HEK293T (cell line): ENCODE data around the gene EPC1.

Experiments
- ARNT ChIP-seq: fragments of 450-650 bp; IDR thresholded peaks from 2 replicates; pipeline ENCODE4 v1.6.1; 2017; ENCODE audit warnings: mild to moderate bottlenecking
- BHLHE40 ChIP-seq: fragments of 450-650 bp; IDR thresholded peaks from 2 replicates; pipeline ENCODE4 v1.6.1; 2016; ENCODE audit warnings: mild to moderate bottlenecking, moderate library complexity, borderline replicate concordance
- FOXA1 ChIP-seq: fragments of 450-650 bp; IDR thresholded peaks from 2 replicates; pipeline ENCODE4 v1.6.1; 2016; ENCODE audit warnings: mild to moderate bottlenecking
- FOXK2 ChIP-seq: fragments of 450-650 bp; IDR thresholded peaks from 2 replicates; pipeline ENCODE4 v1.6.1; 2016; ENCODE audit warnings: mild to moderate bottlenecking
- SP1 ChIP-seq: fragments of 450-650 bp; IDR thresholded peaks from 2 replicates; pipeline ENCODE4 v1.6.1; 2017
- SUZ12 ChIP-seq: fragments of 450-650 bp; IDR thresholded peaks from 2 replicates; pipeline ENCODE4 v1.6.1; 2016; ENCODE audit warnings: mild to moderate bottlenecking
- ZNF384 ChIP-seq: fragments of 450-650 bp; IDR thresholded peaks from 2 replicates; pipeline ENCODE4 v1.6.1; 2016

GRCh38 chr10:32328499-32328898 lies 18.5 kb downstream of the EPC1 start:
- TF ChIP-seq SUZ12 (no peak), FOXK2 (no peak), SP1 (no peak), FOXA1 (no peak), ZNF384 (no peak), BHLHE40 (no peak), ARNT (no peak)
